HepG2 (cell line): ENCODE measurements around the gene RBBP6. TPM values are rescaled to one million over a fixed set of nuclear protein-coding genes. Genes with fewer than 3 reads are reported as not detected.
"Not testable (repeated sequence)": the region's sequence is repeated elsewhere in the genome, so short reads cannot be mapped to it uniquely, and the experiment has no call there.

ENCODE experiments used
- ATAC-seq: fragments of 200-7000 bp; cut with Tn5 transposase; 3 replicates; pipeline ENCODE4 v1.9.1; 2020; ENCODE audit warnings: mild to moderate bottlenecking, moderate library complexity
- BruUV-seq: library from RNA; stranded (reverse); fragments of 400-500 nt; replicated peaks from 2 replicates; lab custom pipeline; 2021; lab: Mats Ljungman, UMichigan
- CTCF ChIA-PET: fragments of 300-600 bp; formaldehyde crosslinking; extraction: SDS; loops from one replicate; lab custom pipeline; 2021; ENCODE audit warnings: low total read pairs, inconsistent platforms, low intra/inter-chr PET ratio; lab: Yijun Ruan, JAX
- POLR2A ChIA-PET: fragments of 350-600 bp; sonication (Branson Sonifier 250); formaldehyde crosslinking; loops from one replicate; lab custom pipeline; 2020; ENCODE audit warnings: antibody characterized with exemption, inconsistent platforms; lab: Yijun Ruan, JAX
- DNase-seq: peaks from one replicate; pipeline ENCODE4 v3.0.0-alpha.2; 2015; ENCODE audit warnings: low spot score
- FAIRE-seq: peaks from 3 replicates; lab custom pipeline; 2011; peaks lifted over from hg19 to GRCh38; lab: Jason Lieb, UNC
- H2AFZ ChIP-seq: one replicate; pipeline ENCODE4 v1.6.1; 2011; ENCODE audit warnings: low read length, inconsistent platforms
- H3K27ac ChIP-seq: fragments of 300-600 bp; 3 replicates; pipeline ENCODE4 v1.8.0; 2011; ENCODE audit warnings: mixed run types, mild to moderate bottlenecking, mixed read lengths, low read length, inconsistent platforms; ENCODE audit not compliant: insufficient read depth; ENCODE audit errors: extremely low read length
- H3K27me3 ChIP-seq, 2 experiments: fragments of 200-600 bp in 1 of 2; 2 replicates in 1 of 2; 3 replicates in 1 of 2; pipeline versions ENCODE4 v1.6.0 to v1.8.0; 2011; ENCODE audit warnings: low read length in 2 of 2, mild to moderate bottlenecking in 2 of 2, moderate library complexity in 2 of 2, inconsistent platforms in 1 of 2; ENCODE audit not compliant: insufficient read depth in 2 of 2, control insufficient read depth in 1 of 2
- H3K36me3 ChIP-seq, 2 experiments: fragments of 200-600 bp in 1 of 2; replicated peaks in 1 of 2; 2 replicates in 1 of 2; 3 replicates in 1 of 2; pipeline versions ENCODE4 v1.5.1 to v1.8.0; 2011; ENCODE audit warnings: low read length in 2 of 2, inconsistent platforms in 1 of 2; ENCODE audit not compliant: insufficient read depth in 2 of 2, control insufficient read depth in 1 of 2
- H3K4me1 ChIP-seq: 2 replicates; pipeline ENCODE4 v1.5.1; 2012; ENCODE audit warnings: low read length, inconsistent platforms; ENCODE audit not compliant: insufficient read depth
- H3K4me2 ChIP-seq: 2 replicates; pipeline ENCODE4 v1.6.0; 2011; ENCODE audit warnings: low read depth, low read length, inconsistent platforms
- H3K4me3 ChIP-seq, 3 experiments: fragments of 200-600 bp in 1 of 3; sonication (generic), shearing (Covaris generic) in 1 of 3; replicated peaks in 1 of 3; 2 replicates each; pipeline ENCODE4 v1.5.1; 2011 to 2016; ENCODE audit warnings: low read length in 3 of 3, inconsistent platforms in 2 of 3, low read depth in 2 of 3, mild to moderate bottlenecking in 2 of 3, control low read depth in 1 of 3, mixed read lengths in 1 of 3; ENCODE audit not compliant: insufficient read depth in 1 of 3
- H3K79me2 ChIP-seq: one replicate; pipeline ENCODE4 v1.6.1; 2011; ENCODE audit warnings: low read length, inconsistent platforms; ENCODE audit not compliant: insufficient read depth
- H3K9ac ChIP-seq: 2 replicates; pipeline ENCODE4 v1.6.0; 2011; ENCODE audit warnings: mild to moderate bottlenecking, low read depth, low read length, inconsistent platforms; ENCODE audit not compliant: insufficient read depth
- H3K9me3 ChIP-seq: 2 replicates; pipeline ENCODE4 v1.5.1; 2012; ENCODE audit warnings: mild to moderate bottlenecking, low read length
- H4K20me1 ChIP-seq: 2 replicates; pipeline ENCODE4 v1.6.0; 2011; ENCODE audit warnings: inconsistent platforms, mild to moderate bottlenecking, low read length, moderate library complexity; ENCODE audit not compliant: insufficient read depth
- RARA ChIP-seq: IDR thresholded peaks from 2 replicates; pipeline ENCODE4 v1.6.1; 2016; ENCODE audit warnings: missing genetic modification reagents, missing compliant biosample characterization
- WGBS: methylation state at CpG from one replicate; pipeline ENCODE4 v1.1.6; 2017; ENCODE audit warnings: low lambda C conversion rate; 5-methylcytosine and 5-hydroxymethylcytosine counted together
- in situ Hi-C: cut with HindIII; loops from 2 replicates; pipeline ENCODE4 v1.10.0; 2017; ENCODE audit warnings: low pct_unique_long_range_greater_than_20kb; ENCODE audit not compliant: extremely low pct_ligation_motif_present
- intact Hi-C: fragments of 100-400 bp; cut with micrococcal nuclease; formaldehyde crosslinking; loops from one replicate; pipeline ENCODE4 v1.10.0; 2022; ENCODE audit not compliant: unreplicated experiment
- polyA plus RNA-seq, 8 experiments: library from polyadenylated mRNA; depleted of rRNA in 3 of 8; stranded (reverse) in 7 of 8; unstranded in 1 of 8; fragments of >200 nt; fragmentation: Illumina TruSeq in 4 of 8; extraction: Trizol in 4 of 8; gene quantifications; 2 replicates each; pipeline versions ENCODE4 v1.2.1 to v1.2.3, GENCODE V29; 2011 to 2016; ENCODE audit warnings: low read depth in 4 of 8, missing spikeins in 1 of 8, mixed read lengths in 1 of 8; ENCODE audit not compliant: insufficient read depth in 1 of 8
- total RNA-seq, 5 experiments: library from RNA; depleted of rRNA; stranded (reverse); fragments of >200 nt; fragmentation: Illumina TruSeq; extraction: Trizol; gene quantifications; 2 replicates each; pipeline ENCODE4 v1.2.3, GENCODE V29; 2016; ENCODE audit warnings: low read depth in 1 of 5
- TF ChIP-seq, protein P1 (sequence below): fragments of 450-650 bp; IDR thresholded peaks from 2 replicates; pipeline ENCODE4 v1.6.1; 2016

The RBBP6 gene
- total and polyA plus RNA-seq, 2 of the 13 experiments (the other 11 are each of a cell fraction or from before 2014, with no cell fraction given), result 37.1 to 70.9 TPM

GRCh38 chr16:24612656-24613055 lies 73.3 kb downstream of the RBBP6 start:
- no peak overlapping the region for H3K4me2 ChIP-seq
- no peaks in the 10 kb centered on the region for H3K36me3 ChIP-seq
- no peak for FAIRE-seq
- no peak for TF ChIP-seq RARA (CRISPR knock-in tag)
- TF ChIP-seq, protein P1, sequence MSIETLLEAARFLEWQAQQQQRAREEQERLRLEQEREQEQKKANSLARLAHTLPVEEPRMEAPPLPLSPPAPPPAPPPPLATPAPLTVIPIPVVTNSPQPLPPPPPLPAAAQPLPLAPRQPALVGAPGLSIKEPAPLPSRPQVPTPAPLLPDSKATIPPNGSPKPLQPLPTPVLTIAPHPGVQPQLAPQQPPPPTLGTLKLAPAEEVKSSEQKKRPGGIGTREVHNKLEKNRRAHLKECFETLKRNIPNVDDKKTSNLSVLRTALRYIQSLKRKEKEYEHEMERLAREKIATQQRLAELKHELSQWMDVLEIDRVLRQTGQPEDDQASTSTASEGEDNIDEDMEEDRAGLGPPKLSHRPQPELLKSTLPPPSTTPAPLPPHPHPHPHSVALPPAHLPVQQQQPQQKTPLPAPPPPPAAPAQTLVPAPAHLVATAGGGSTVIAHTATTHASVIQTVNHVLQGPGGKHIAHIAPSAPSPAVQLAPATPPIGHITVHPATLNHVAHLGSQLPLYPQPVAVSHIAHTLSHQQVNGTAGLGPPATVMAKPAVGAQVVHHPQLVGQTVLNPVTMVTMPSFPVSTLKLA, result no peak
- no TSS peak for BruUV-seq
- ChIA-PET CTCF (no interaction called here), POLR2A (no interaction called here)
- no peak overlapping the region for H3K27ac ChIP-seq
- no peak overlapping the region for H2AFZ ChIP-seq
- no peaks in the 10 kb centered on the region for H3K4me1 ChIP-seq
- peaks cover 0 to 31% of the 10 kb centered on the region in 2 experiments; a peak in 3 of 5 replicates for H3K27me3 ChIP-seq
- H3K4me3 ChIP-seq, result no peak overlapping the region
- 14% methylated on average over 4 of the region's 4 CpGs for WGBS
- no peak for DNase-seq
- H3K9ac ChIP-seq, result no peak overlapping the region
- no peaks in the 10 kb centered on the region for H4K20me1 ChIP-seq
- no peak for ATAC-seq
- H3K79me2 ChIP-seq, result no peaks in the 10 kb centered on the region
- intact Hi-C loops (no loop called here), in situ Hi-C loops (no loop called here)
- H3K9me3 ChIP-seq, result no peaks in the 10 kb centered on the region

GRCh38 chr16:24613267-24613666 lies 73.9 kb downstream of the RBBP6 start:
- POLR2A ChIA-PET, CTCF ChIA-PET: not testable (repeated sequence)

More at GRCh38 chr16:24613267-24613666, 73.9 kb downstream of the RBBP6 start:
- ATAC-seq, H3K9ac ChIP-seq, H3K4me1 ChIP-seq, intact Hi-C loops, DNase-seq, H3K4me2 ChIP-seq, H3K79me2 ChIP-seq, H3K36me3 ChIP-seq, BruUV-seq, H4K20me1 ChIP-seq, H3K9me3 ChIP-seq, FAIRE-seq, H3K4me3 ChIP-seq, in situ Hi-C loops, H3K27ac ChIP-seq, H2AFZ ChIP-seq: not testable (repeated sequence)
- H3K27me3 ChIP-seq, result peaks cover 0 to 30% of the 10 kb centered on the region in 2 experiments; a peak in 3 of 5 replicates
- 75% methylated on average over 5 of the region's 5 CpGs for WGBS
